Esophagus squamous epithelium (tissue), 4 donors: ENCODE results near the gene SPATS2.

ENCODE experiments used
- POLR2A ChIP-seq, 4 donors: fragments of 450-650 bp; IDR thresholded peaks; one replicate each; pipeline ENCODE4 v1.6.1; 2017; ENCODE audit warnings: antibody characterized with exemption in 4 of 4, mild to moderate bottlenecking in 4 of 4, moderate library complexity in 3 of 4
- TF ChIP-seq, protein P1 (sequence below), 6 experiments: fragments of 450-650 bp in 4 of 6; fragments of 200-600 bp in 2 of 6; sonication (generic) in 2 of 6; IDR thresholded peaks; one replicate each; pipeline ENCODE4 v1.5.1; 2016 to 2019; ENCODE audit warnings: antibody characterized with exemption in 6 of 6, mild to moderate bottlenecking in 4 of 6, moderate library complexity in 4 of 6

DNA sequence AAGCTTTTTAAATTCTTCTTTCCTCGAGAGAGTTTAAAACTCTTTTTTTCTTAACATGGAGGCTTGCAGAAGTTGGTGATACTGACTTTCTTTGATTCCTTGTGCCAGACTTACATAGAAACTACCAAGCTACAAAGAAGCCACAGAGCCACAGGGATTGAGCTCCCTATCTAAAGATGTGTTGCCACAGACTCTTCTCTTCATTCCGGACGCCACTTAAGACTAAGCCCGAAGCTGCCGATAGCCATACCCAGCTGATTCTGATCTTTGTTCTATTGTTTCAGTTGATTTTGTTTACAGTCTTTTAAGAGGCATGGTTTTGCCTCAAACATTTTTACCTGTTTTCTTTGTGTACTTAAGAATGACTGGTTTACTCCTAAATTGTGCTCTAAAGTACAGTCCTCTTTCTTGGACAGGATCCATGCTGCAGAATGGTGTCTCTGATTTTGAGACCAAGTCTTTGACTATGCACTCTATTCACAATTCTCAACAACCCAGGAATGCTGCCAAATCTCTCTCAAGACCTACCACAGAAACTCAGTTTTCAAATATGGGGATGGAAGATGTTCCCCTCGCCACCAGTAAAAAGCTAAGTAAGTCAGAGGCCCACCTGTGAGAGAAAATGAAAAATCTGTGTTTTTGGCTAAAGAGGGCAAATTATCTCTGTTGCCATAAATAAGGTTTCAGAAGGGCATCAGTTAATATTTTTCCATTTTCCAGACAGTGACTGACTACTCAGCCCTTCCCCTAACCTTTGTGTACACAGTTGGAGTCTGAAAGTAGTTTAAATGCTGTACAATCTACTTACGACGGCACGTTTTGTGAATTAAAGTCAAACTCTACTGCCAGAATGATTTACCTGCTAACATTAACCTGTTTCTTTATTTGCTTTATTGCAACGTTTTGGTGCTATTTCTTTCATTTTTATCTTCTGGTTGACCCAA is 129.4 kb downstream of the SPATS2 start:
- TF ChIP-seq, protein P1, sequence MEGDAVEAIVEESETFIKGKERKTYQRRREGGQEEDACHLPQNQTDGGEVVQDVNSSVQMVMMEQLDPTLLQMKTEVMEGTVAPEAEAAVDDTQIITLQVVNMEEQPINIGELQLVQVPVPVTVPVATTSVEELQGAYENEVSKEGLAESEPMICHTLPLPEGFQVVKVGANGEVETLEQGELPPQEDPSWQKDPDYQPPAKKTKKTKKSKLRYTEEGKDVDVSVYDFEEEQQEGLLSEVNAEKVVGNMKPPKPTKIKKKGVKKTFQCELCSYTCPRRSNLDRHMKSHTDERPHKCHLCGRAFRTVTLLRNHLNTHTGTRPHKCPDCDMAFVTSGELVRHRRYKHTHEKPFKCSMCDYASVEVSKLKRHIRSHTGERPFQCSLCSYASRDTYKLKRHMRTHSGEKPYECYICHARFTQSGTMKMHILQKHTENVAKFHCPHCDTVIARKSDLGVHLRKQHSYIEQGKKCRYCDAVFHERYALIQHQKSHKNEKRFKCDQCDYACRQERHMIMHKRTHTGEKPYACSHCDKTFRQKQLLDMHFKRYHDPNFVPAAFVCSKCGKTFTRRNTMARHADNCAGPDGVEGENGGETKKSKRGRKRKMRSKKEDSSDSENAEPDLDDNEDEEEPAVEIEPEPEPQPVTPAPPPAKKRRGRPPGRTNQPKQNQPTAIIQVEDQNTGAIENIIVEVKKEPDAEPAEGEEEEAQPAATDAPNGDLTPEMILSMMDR (IDR thresholded peaks at IDR 0.05): no peak
- no peak for TF ChIP-seq POLR2A (IDR thresholded peaks at IDR 0.05)
